Skin of body (tissue), 2 donors: Measurements from ENCODE around the gene UBE2O. TPM values are rescaled to one million over a fixed set of nuclear protein-coding genes. Genes with fewer than 3 reads are reported as not detected.
"Not testable (repeated sequence)": the region's sequence is repeated elsewhere in the genome, so short reads cannot be mapped to it uniquely, and the experiment has no call there.

Experiments used
- DNase-seq: peaks from one replicate; lab custom pipeline; 2025; lab: John Stamatoyannopoulos, UW
- total RNA-seq: library from RNA; depleted of rRNA; stranded (reverse); fragments of >200 nt; gene quantifications from one replicate; pipeline ENCODE4 v1.2.3, GENCODE V29; 2014

UBE2O gene
- total RNA-seq, 1 donor from 2014 or later: 20.2 TPM

DNA sequence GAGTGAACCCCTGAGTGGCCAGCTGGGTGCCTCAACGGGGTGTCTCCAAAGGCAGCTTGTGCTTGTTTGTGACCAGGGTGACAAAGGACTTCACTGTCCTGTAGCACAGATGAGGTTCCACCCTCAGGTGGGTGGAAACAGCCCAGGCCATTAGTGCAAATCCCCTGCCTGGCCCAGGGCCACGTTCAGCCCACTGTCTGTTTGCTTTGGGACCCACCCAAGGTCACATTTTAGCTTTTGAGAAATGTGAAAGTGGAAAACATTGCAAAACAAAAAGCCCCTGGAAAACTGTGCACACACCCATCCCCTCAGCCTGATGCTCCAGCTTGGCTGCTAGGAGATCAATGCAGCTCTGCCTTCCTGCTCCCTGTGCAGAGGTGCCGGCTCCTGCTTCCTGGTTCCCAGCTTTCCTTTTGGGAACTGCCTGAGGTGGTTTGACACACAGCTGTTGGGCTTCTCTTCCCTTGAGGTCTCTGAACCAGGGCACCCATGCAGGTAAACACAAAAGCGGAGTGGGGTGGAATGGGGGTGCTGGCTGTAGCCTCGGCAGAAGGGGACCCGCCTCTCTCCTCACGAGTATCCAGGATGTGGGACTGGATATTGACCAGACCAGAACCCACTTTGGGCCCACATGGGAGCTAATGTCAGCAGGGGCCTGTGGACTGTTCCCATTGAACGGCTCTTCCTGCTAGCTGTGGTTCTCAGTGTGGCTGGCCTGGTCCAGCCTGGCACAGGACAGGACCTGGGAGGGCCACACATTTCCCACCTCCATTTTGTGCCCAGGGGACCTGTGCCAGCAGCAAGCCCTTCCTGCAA, 76.4 kb downstream of the UBE2O start:
- DNase-seq: no peak

DNA sequence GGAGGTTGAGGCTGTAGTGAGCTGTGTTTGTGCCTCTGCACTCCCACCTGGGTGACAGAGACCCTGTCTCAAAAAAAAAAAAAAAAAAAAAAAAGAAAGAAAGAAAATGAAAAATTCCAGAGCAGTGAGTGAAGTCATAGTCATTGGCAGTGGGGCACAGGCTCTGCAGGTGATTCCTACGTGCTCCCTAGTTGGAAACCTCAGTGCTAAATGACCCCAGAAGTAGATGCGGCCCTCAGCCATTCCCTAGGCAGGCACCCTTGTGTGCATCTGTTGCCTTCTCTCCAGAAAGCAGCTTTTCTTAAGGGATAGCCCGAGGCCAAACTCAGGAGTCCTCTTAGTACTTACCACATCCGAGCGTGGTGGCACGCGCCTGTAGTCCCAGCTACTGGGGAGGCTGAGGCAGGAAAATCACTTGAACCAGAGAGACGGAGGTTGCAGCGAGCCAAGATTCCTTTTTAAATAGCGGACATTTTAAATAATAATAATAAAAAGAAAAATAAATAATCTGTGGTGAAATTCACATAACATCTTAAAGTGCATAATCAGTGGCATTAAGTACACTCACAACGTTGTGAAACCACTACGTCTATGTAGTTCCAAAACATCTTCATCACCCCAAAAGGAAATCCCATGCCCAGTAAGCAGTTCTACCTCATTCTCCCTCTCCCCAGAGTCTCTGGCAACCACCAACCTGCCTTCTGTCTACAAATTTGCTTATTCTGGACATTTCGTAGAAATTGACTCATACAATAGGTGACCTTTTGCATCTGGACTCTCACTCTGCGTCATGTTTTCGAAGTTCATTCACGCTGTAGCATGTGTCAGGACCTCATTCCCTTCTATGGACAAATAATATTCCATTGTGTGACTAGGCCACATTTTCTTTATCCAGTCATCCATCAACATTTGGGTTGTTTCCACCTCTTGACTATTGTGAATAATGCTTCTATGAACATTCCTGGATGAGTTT, 81.0 kb downstream of the UBE2O start:
- no peak for DNase-seq

DNA sequence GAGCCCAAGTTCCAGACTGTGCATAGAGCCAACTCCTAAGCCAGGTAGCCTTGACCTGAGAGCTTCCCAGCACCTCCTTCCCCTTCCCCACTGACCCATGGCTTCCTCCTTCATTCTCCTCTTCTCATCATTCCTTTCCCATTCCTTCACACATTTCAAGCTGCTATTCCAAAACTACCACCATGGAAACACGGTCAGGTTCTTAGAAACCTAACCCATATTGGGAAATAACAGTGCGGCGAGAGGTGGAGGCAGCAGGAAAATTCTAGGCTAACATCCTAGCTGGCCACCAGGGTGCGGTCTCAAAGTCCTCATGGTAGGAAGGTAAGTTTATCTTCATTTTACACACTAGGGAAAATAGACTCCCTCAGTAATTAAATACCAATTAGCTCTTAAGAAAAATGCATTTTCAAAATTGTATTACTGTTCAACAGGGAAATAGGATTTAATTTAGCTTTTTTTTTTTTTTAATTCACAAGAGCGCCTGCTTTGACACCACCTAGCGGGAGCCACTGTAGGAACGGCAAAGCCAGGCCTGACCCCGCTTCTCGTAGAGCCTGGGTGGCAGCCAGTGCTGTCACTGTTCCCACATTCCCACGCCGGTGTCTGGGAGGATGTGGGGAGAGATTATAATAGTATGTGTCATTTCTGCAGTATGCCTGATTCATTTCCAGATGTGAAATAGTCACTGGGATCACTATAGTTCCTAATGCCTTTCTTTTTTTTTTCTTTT, 82.5 kb downstream of the UBE2O start:
- DNase-seq: peak; percentile 81

DNA sequence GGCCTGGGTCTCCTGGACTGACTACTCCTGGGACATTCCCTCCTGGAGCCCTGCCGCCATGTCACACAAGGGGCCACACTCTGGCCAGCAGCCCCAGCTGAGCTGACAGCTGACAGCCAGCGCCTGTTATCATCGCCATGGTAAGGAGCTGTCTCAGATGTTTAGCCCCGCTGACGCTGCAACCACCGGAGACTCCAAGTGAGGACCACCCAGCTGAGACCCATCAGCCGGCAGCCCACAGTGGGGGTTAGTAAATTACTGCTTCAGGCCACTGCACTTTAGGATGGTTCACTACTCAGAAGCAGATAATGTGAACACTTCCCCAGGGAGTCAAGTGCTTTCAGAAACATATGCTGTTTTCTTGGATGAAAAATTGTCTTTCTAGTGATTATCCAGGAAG, 83.1 kb downstream of the UBE2O start:
- no peak for DNase-seq

DNA sequence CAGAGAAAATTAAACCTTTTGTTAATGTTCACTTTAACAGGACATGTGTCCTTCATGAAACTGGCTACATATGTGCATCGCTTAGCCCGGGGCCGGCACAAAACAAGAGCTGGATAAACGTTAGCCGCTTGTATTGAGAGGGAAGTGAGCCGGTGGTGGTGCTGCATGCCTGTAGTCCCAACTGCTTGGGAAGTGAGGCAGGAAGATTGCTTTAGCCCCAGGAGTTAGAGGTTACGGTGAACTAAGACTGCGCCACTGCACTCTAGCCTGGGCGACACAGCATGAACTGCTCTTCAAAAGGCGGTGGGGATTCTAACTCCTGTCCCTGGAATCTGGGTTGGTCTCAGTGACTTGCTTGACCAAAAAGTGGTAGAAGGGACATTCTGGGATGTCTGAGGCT, 83.6 kb downstream of the UBE2O start:
- DNase-seq: no peak

DNA sequence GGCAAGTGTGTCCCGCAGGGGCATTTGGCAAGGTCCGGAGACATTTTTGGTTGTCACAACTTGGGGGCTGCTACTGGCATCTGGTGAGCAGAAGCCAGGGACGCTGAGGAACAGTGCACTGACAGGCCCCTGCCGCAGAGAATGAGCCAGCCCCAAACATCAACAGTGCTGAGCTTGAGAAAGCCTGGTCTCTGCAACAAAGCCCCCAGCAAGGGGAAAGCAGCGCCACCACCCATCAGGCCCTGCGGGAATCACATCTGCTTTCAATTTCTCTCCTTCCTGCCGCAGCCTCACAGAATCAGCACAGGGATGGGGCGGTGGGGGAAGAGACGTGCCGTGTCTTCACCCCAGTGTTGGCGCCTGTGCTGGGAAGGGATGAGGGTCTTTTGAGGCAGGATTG, 84.4 kb downstream of the UBE2O start:
- DNase-seq: peak; percentile 58

DNA sequence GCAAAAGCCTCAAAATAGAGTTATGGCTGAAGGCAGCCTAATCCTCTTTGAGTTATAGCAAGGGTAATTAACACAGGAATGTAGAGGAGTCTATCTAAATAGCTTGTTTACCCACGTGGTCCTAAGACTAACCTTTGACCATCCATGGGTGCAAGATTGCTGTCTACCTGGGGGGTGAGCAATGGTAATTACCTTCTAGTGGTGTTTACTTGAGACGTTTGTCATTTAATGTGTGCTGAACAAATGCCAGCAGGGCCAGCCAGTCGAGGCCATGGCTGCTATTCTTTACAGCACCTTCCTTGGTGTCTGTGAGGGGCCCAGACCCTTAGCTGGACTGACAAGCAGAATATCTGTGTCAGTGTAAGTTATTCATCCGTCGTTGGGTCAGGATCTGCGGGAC, 85.3 kb downstream of the UBE2O start:
- DNase-seq: no peak

DNA sequence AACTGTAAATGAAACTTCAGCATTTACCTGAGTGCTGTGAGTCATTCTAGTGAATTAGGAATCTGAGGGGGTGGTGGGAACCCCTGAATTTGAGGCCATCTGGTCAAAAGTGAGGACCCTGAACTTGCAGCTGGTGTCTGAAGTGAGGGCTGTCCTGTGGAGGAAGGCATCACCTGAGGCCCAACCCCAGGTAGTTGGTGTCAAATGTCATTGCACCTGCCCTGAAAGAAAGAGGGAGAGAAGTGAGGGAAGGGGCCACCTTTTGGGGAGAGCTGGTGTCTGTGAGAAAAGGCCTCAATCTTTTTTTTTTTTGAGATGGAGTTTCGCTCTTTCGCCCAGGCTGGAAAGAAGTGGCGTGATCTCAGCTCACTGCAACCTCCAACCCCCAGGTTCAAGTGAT, 86.7 kb downstream of the UBE2O start:
- DNase-seq: no peak

DNA sequence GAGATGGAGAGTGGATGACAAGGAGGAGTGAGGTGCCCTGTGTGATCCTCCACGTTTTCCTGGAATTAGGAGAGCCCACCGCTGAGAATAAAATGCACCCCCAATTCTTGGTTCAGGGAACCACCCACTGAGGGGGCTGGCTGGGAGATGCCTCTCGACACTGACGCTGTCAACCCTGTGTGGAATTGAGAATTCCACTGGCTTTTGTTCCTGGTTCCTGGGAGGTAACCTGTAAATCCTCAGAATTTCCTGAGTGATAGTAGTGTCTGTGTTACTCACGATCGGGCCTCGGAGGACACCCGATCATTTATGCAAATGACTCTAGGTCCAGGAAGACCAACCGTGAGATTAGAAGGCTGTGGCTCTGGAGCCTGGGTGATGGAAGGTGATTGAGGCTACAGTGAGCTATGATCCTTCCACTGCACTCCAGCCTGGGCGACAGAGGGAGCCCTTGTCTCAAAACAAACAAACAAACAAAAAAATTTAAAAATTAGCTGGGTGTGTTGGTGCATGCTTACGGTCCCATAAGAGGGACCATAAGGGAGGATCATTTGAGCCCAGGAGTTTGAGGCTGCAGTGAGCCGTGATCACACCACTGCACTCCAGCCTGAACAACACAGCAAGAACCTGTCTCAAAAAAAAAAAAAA, 87.6 kb downstream of the UBE2O start:
- no peak for DNase-seq

DNA sequence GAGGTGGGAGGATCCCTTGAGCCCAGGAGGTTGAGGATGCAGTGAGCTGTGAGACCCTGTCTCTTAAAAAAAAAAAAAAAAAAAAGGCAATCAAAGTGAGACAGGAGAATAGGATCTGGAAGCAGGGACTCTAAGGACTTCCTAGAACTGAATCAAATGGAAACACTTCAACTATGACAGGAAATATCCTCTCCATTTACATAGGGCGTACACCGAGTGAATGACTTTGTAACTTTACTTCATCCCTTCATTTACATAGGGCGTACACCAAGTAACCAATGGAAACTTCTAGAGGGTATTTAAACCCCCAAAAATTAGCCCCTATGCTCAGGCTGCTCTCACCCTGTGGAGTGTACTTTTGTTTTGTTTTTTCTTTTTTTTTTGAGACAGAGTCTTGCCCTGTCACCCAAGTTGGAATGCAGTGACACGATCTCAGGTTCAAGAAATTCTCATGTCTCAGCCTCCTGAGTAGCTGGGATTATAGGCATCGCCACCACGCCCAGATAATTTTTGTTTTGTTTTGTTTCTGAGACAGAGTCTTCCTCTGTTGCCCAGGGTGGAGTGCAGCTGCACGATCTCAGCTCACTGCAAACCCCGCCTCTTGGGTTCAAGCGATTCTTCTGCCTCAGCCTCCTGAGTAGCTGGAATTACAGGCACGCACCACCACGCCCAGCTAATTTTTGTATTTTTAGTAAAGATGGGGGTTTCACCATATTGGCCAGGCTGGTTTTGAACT, 89.7 kb downstream of the UBE2O start:
- DNase-seq: no peak

DNA sequence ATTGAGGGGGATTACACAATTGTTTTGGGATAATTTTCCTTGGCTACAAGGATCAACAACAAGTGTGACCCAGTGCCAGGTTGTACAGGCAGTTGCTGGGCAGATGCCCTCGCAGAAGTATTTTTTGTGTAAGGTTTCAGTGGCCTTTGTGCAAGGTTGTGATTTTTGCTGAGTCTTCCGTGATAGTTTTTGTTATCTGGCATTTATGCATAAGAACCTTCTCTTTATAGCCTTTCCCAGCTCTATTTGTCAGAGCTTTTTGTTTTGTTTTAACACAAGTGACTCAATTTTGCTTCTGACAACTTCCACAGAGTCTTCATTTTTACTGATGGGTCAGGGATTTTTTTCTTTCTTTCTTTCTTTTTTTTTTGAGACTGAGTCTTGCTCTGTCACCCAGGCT, 92.5 kb downstream of the UBE2O start:
- no peak for DNase-seq

DNA sequence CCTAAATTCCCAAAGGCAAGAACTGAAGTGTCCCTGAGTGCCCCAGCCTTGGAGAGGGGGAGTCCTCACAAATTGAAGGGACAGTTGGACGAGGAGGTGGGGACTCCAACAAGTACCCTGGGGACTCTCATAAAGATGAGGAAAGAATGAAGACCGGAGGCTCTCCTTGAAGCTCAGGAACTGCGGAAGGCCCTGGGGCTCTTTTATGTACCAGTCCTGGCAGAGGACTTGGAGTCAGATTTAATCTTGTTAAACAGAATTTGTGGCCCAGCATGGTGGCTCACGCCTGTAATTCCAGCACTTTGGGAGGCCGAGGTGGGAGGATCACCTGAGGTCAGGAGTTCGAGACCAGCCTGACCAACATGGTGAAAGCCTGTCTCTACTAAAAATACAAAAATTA, 93.2 kb downstream of the UBE2O start:
- not testable (repeated sequence) for DNase-seq

DNA sequence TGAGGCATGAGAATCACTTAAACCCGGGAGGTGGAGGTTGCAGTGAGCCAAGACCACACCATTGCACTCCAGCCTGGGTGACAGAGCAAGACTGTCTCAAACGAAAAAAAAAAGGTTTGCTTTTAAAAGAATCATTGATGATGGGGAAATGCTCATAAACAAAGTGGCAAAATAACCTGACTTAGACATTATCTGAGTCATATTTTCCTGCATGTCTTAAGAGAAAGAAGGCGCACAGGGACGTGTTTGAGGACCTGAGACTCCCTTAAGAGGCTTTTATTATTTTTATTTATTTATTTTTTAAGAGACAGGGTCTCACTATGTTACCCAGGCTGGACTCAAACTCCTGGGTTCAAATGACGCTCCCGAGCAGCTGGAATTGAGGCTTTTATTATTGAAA, 93.6 kb downstream of the UBE2O start:
- no peak for DNase-seq

DNA sequence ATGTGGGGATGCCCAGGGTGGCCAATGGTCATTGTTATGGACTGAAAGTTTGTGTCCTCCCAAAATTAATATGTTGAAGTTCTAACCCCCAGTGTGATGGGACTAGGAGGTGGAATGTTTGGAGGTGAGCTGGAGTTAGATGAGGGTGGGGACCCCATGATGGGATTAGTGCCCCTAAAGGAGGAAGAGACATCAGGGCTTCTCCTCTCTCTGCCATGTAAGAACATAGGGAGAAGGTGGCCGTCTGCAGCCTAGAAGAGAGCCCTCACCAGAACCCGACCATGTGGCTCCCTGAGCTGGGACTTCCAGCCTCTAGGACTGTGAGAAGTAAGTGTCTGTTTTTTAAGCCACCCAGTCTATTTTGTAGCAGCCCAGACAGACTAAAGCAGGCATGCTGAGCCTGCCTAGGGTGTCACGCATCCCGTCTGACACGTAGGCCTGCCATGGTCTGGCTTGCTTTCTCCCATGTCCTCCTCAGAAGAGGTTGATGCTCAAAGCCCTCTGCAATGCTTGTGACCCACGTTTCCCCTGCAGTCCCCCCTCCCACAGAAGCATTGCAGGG, 95.3 kb downstream of the UBE2O start:
- no peak for DNase-seq

DNA sequence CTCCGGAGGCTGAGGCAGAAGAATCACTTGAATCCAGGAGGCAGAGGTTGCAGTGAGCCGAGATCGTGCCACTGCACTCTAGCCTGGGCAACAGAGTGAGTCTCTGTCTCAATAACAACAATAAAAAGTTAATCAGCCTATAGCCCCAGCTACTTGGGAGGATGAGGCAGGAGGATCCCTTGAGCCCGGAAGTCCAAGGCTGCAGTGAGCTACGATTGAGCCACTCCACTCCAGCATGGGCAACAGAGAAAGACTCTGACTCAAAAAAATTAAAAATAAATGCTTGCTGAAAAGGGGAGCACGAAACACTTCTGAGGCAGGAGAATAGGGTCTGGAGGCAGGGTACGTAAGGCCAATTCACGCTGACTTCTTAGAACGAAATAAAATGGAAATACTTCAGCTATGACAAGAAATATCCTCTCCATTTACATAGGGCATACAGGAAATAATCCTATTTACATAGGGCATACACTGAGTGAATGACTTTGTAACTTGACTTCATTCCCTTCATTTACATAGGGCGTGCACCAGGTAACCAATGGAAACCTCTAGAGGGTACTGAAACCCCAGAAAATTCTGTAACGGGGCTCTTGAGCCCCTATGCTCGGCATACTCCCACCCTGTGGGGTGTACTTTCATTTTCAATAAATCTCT, 96.0 kb downstream of the UBE2O start:
- no peak for DNase-seq

DNA sequence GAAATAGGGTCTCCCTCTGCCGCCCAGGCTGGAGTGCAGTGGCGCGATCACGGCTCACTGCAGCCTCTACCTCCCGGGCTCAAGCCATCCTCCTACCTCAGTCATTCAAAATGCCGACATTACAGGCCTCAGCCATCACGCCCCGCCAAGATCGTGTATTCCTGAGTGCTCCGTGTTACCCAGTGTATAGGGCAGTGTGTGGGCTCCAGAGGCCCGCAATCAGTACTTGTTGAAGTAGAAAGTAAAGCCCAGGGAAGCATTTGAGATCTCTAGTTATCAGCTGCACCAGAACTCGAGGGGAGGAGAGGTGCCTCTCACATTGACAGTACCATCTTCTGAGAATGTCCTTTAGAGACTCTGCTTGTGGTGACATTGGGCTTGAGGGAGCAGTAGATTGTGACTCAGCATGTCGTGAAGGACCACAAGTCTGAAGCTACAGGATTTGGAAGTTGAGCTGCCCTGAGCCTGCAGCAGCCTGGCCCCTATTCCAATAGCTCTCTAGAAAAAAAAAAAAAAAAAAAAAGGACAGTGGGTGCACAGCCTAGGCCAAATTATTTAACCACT, 98.1 kb downstream of the UBE2O start:
- DNase-seq: no peak

DNA sequence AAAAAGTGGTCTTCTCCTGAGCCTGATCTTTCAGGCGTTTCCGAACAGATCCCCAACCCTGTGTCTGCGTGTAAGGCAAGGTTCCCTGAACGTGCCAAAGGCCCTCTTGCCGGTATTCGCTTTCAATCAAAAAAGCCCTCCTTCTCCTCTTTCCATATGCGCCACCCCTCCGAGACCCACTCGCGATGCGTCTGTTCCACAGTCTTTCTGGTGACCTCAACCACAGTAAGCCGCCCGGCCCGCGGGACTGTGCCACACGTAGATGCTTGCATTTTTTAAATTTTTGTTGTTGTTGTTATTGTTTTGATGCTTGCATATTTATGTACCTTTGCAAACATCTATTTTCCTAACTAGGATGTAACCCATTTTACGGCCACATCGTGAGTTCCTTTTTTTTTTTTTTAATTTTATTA, 98.6 kb downstream of the UBE2O start:
- no peak for DNase-seq

DNA sequence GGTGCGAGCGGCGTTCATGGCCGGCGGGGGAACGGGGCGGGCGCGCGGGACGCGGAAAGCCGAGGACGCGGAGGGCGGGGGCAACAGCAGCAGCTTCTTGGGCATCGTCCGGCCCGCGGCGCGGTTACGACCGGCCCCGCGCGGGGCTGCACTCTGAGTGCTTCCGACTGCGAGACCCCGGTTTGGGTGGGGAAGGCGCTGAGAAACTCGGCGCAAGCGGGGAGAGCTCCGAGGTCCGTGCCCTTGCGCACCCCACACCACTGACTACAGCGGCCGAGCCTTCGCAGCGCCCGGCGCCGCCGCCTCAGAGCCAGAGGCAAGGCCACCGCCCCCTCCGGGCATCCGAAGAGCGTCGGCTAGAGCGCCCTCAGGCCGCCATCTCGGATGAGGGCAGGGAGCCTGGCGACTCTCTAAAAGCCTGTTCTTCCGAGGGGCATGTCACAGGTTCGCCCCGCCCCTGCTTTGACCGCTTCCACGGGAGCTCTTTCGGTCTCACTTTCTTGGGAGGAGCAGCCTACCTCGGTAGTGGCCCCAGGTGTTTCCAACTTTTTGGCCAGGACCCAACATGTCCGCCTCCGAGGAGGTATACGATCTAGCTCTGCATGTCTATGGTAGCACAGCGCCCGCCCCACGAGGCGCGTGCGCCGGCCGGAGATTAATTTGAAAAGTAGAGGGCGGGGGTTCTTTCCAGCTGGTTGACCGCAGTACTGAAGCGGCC, 99.2 kb downstream of the UBE2O start, which contains the start of gene PRPSAP1:
PRPSAP1 (minus strand) TSS at position 318 of the 718 bp plus-strand sequence; CDS start at position 105, 213 bp downstream.
- peak; percentile 87 for DNase-seq
